Measurements from ENCODE around the gene GNG12.

GNG12 gene

GRCh38 chr1:67788238-67788790 is 45.0 kb downstream of the GNG12 start:
- no peak for DNase-seq (ENCODE audit: extremely low read depth in 1 of 2, low read depth in 1 of 2)

DNA sequence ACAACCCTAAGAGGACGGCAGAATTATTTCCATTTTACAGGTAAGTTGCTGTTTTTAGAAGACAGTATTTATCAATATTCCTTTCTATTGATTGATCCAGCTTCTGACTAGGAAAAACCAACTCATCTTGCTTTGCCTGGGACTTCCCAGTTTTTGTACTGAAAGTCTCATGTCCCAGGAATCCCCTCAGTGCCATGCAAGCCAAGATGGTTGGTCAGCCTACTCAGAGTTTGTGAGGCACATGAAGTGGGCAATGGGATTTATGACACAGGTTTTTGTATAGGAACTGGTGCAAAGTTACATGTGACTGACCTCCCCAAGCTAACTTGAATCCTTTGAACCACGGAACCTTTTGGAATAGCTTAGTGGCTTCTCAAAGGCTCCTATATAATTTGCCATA is 45.5 kb downstream of the GNG12 start:
- DNase-seq (ENCODE audit: extremely low read depth in 1 of 2, low read depth in 1 of 2) = no peak

DNA sequence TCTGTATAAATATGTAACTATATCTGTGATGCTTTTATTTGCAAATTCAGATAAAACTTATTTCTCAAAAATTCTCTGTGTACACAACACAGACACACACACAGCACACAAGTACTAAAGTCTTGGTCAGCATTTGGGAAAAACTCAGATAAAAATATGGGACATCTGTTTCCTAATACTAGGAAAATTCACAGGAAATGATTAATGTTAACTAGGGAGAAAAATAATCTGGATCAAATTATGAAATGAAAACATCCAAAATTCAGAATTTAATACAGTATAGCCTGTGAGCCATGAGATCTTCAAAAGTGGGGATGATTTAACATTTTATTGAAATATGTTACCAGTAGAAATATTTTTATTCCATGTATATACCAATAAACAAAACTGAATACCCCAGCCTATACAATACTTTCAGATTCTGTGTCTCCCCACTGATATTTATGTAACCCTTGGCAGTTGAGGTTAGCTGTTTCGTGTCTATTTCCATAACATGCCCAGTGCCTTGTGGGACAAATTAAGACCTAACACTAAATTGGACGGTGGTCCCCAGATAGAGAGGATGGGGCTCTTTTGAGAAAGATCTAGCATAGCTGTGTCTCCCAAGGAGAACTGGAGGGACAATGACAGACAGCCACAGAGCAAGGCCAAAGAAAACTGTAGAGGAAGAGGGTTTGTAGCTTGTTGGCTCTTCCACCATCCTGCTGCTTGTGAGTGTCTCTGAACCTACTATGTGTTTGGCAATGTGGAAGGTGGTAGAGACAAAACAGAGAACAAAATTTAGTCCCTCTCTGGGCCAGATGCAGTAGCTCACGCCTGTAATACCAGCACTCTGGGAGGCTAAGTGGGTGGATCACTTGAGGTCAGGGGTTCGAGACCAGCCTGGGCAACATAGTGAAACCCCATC is 47.2 kb downstream of the GNG12 start:
- DNase-seq (ENCODE audit: extremely low read depth in 1 of 2, low read depth in 1 of 2) = no peak

DNA sequence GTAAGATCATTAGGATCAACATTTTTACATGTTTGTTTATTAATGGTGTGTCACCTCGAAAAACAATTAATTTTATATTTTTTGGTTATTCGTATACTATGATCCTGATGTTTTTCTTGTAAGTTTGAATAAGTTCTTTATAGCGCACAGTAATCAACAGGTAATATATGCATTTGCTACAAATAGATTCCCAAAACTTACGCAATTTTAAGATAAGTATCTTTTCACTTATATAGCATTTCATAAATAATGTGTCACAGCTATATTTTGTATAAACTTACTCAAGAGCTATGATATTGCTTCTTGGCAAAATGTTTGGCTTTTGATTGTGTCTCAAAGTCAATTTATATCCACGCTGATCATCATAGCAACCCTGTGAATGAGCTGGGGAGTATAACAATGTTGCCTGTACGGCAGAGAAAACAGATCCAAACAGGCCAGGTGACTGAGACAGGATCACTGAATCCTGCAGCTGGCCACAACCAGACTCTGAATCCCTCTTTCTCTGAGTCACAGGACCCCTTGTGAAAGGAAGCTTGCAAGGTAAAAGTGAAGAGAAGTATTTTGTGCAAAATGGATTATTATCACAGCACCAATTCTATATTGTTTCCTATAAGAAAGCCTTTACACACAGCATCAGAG is 48.6 kb downstream of the GNG12 start:
- DNase-seq (ENCODE audit: extremely low read depth in 1 of 2, low read depth in 1 of 2) = no peak

- no peak for DNase-seq (ENCODE audit: extremely low read depth in 1 of 2, low read depth in 1 of 2)
These were observed 52.6 kb downstream of the GNG12 start for GRCh38 chr1:67780637-67781036.

GRCh38 chr1:67777440-67777839 is 55.8 kb downstream of the GNG12 start:
- DNase-seq (ENCODE audit: extremely low read depth in 1 of 2, low read depth in 1 of 2) = no peak

- DNase-seq (ENCODE audit: extremely low read depth in 1 of 2, low read depth in 1 of 2) = no peak
These were observed 56.3 kb downstream of the GNG12 start for GRCh38 chr1:67777016-67777415.

GRCh38 chr1:67773462-67773861 is 59.8 kb downstream of the GNG12 start:
- DNase-seq (ENCODE audit: extremely low read depth in 1 of 2, low read depth in 1 of 2) = no peak

DNA sequence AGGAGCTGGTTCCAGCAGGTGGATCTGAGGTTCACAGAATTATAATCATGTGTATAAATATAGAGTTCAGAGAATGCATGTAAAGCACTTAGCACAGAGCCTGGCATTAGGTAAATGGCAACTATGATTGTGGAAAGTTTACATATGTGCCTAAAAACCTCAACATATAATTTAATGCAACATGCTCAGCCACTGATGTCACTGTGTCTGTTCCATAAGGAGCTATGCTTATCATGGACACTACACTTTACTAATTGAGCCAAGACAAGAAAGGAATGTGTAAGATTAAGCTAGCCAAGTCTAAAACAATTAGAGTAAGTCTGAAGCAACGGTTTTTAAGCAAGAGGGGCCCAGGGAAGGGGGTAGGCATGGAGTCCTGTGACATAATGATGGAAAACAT is 61.5 kb downstream of the GNG12 start:
- no peak for DNase-seq (ENCODE audit: extremely low read depth in 1 of 2, low read depth in 1 of 2)

DNA sequence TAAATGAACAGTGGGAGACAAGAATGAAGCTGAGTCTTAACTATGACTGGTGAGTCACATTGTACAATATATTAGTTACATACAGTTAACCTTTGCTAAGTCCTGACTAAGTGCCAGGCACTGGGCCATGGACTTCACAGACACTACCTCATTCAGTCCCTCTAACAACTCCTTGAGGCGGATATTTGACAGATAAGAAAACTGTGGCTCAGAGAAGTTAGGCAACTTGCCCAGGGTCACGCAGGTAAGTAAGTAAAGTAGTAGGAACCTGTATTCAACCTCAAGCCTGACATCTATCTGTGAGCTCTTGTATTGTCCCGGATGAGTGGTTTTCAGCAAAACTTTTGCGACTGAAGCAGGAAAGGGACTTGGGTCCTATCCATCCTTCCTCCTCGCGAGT is 62.1 kb downstream of the GNG12 start:
- DNase-seq (ENCODE audit: extremely low read depth in 1 of 2, low read depth in 1 of 2) = no peak

- no peak for DNase-seq (ENCODE audit: extremely low read depth in 1 of 2, low read depth in 1 of 2)
These were observed 63.5 kb downstream of the GNG12 start for GRCh38 chr1:67769633-67770256.

- no peak for DNase-seq (ENCODE audit: extremely low read depth in 1 of 2, low read depth in 1 of 2)
These were observed 64.8 kb downstream of the GNG12 start for GRCh38 chr1:67768480-67768879.

GRCh38 chr1:67767103-67767782 is 66.0 kb downstream of the GNG12 start:
- DNase-seq (ENCODE audit: extremely low read depth in 1 of 2, low read depth in 1 of 2) = no peak

DNA sequence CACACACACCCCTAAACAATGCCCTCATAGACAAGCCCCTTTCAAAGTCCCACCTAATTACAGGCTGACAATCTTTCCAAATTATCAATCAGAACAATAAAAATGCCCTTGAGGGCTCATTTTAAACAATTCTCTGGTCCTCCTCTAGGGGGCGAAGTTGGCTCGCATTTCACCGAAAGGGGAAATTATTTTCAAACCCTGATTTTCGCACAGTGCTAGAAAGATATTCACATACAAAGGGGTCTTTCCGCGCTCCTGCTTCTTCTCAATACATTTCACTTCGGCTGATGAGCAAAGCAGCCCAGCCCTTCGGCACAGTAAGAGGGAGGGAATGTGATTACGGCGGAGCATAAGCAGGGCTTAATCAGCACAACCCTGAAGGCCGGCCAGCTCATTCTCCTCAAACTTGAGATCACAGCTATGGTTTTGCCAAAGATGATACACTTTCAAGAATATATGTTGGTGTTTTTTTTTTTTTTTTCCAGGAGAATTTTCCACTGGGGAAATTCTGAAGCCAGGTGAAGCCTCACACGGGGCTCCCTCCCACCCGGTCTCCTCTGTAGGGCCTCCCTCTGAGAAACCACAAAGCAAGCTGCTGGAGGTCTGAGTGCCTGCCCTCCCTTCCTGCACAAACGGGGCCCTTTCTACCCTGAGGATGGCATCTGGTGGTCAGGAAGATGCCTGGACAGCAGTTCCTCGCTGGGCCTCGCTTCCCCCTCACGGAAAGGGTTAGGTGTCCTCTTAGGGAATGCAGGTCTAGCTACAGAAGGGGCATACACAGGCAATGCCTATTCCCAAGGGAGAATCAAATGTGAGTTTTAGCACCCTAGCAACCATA is 66.9 kb downstream of the GNG12 start:
- DNase-seq (ENCODE audit: extremely low read depth in 1 of 2, low read depth in 1 of 2) = no peak

GRCh38 chr1:67764633-67765032 is 68.6 kb downstream of the GNG12 start:
- no peak for DNase-seq (ENCODE audit: extremely low read depth in 1 of 2, low read depth in 1 of 2)

DNA sequence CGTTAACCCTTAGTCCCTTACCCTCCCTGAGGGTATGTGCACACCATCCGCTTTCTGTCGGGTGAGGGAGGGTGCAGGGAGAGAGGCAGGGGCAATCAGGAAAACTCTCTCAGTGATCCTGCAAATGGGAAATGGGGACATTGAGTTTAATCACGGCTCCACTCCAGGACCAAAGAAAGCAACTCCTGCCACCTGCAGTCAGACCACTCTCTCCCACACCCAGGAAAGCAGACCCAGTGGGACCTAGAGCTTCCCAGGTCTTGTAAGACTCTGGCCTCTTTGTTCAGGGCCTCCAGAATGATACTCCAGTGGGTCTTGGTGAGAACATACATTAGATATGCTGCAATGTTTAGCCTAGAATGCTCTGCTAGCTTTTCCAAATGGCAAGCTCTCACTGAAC is 71.5 kb downstream of the GNG12 start:
- no peak for DNase-seq (ENCODE audit: extremely low read depth in 1 of 2, low read depth in 1 of 2)

DNA sequence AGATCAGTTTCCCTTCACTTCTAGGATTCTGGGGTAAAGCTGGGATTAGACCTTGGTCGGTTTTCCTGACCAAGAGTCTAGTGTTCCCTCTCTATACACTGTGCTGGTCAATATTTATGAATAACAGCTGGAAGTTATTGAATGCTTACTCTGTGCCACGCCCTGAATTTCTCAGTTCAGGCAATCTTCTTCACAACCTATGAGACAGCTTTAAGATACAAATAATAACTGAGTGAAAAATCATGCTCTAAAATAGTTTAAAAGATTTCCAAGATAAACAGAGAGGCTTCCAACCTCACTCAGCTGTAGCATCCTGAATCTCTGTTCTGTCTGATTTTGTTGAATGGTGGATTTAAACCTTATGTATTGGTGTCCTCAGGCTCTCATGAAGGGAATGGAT is 72.2 kb downstream of the GNG12 start:
- DNase-seq (ENCODE audit: extremely low read depth in 1 of 2, low read depth in 1 of 2) = no peak

DNA sequence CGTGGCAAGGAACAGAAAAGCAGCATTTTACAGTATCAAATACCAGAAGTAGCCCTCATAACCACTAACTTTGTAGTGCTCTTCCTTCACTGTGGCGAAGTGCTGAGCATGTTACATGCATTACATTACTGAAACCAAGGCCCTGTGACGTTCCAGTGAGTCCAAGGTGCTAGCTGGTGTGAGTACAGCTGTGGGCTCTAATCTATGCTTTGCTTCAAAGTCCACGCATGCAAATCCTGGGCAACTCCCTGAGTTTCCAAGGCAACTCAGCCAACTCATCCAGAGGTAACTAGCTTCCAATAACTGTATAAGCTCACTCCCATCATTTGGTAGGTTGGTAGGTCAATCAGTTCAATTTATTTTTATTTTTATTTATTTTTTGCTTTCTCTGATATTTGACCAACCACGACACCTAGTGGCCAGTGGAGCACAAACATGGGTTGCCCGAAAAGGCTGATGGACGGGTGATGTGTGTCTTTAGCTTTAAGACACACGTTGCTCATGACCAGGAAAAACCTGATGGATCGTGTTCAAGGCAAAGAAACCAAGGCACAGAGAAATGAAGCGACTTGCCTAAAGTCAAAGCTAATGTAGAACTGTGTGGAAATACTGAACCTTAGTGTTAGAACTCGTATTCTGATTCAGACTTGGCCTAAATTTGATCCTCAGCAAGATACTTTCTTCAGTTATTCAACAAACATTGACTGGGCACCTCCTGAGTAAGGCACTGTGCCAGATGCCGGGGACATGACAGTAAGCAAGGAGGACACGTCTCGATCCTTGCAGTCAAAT is 73.0 kb downstream of the GNG12 start:
- no peak for DNase-seq (ENCODE audit: extremely low read depth in 1 of 2, low read depth in 1 of 2)

GRCh38 chr1:67759692-67760029 is 73.6 kb downstream of the GNG12 start:
- DNase-seq (ENCODE audit: extremely low read depth in 1 of 2, low read depth in 1 of 2) = no peak

DNA sequence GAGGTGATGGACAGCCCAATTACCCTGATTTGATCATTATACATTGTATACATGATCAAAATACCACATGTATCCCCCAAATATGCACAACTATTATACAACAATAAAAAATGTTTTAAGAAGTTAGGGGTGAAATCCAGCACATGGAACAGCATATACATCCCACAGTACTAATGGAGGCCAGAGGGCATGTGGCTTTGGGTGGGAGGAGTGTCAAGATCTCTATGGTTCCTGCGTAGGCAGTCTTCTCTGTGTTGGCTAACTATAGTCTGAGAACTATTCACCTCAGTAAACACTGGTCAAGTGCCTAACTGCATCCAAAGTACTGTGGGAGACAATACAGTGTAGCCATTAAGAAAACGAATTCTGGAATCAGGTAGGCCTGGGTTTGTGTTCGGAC is 74.2 kb downstream of the GNG12 start:
- no peak for DNase-seq (ENCODE audit: extremely low read depth in 1 of 2, low read depth in 1 of 2)
